DOHH2 (cell line): ENCODE measurements around the gene LILRA5.
"Not testable (repeated sequence)": the region's sequence is repeated elsewhere in the genome, so short reads cannot be mapped to it uniquely, and the experiment has no call there.

Experiments used
- CTCF ChIP-seq: fragments of 200-600 bp; sonication (generic); IDR thresholded peaks from one replicate; pipeline ENCODE4 v1.5.1; 2014; ENCODE audit warnings: antibody characterized with exemption, mild to moderate bottlenecking, low read depth, low read length; ENCODE audit not compliant: poor library complexity, severe bottlenecking
- EZH2phosphoT487 ChIP-seq: fragments of 200-600 bp; sonication (generic); IDR thresholded peaks from 2 replicates; pipeline ENCODE4 v1.6.1; 2017; ENCODE audit warnings: borderline replicate concordance, mild to moderate bottlenecking, antibody characterized with exemption, low read length, moderate library complexity, mixed read lengths

DNA sequence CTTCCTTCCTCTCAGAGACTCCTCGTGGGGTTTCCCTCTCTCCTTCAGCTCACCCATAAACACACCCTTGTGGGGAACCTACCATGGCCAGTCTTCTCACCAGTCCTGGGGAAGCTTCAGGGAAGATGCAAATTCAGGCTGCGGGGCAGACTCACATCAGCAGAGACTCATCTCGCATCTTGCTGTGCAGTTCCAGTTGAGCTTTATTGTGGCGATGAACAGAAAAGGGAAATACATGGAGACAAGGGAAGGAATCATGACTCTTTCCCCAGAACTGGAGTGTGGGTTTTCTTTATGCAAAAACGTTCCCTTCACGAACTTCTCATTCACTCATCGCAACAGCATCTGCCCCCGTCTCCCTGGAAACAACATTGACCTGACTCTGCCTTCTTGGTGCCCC lies 23.8 kb downstream of the LILRA5 start:
- TF ChIP-seq CTCF, EZH2phosphoT487: not testable (repeated sequence)
